ENCODE measurements around the gene ADAM12.

Gene ADAM12

DNA sequence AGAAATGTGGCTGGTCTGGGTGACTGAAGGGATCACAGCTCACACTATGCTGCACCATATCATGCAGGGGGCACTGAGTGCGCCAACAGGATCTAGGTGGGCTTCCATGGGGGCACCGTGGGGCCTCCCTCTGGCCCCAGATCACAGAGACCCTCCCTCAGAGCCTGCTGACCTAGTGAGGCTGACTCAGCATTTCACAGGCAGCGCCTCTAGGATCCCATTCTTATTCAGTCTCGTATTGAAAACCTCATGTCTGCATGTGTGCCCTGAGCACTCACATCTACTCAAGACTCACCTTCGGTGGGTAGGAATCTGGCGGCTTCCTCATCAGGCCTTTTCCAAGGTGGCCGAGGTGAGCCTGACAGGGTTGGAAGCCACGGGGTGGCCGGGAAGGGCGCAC, 350.3 kb downstream of the ADAM12 start:
- no peak for DNase-seq

DNA sequence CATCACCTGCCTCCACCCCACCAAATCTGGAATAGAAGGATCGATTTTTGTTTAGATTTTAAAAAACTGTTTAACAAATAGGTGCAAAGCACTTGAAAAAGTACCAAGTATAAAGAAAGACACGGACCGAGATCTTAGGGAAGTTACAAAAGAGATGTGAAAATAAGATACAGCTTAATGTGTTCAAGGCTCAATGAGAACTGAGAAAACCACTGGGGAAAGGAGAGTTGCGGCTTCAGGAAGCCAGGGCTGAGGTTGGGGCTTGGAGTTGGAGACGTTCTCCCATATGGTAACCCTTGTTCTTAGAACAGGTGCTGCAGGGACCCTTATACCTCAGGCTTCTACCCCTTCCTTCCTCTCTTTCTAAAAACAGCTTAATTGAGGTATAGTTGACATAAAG, 351.8 kb downstream of the ADAM12 start:
- DNase-seq: peak; percentile 11

DNA sequence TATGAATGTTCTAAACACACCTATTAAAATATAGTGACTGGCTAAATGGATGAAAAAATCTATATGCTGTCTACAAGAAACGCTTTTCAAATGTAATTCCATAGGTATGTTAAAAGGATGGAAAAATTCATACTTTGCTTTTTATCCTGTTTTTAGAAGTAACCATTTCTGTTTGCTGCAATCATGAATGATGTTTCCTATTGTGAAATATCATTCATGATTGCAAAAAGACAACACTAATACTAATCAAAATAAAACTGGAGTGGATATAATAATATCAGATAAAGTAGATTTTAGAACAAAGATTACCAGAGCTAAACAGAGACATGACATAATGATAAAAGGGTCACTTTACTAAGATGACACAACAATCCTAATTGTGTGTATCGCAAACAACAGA, 353.7 kb downstream of the ADAM12 start:
- DNase-seq: no peak

DNA sequence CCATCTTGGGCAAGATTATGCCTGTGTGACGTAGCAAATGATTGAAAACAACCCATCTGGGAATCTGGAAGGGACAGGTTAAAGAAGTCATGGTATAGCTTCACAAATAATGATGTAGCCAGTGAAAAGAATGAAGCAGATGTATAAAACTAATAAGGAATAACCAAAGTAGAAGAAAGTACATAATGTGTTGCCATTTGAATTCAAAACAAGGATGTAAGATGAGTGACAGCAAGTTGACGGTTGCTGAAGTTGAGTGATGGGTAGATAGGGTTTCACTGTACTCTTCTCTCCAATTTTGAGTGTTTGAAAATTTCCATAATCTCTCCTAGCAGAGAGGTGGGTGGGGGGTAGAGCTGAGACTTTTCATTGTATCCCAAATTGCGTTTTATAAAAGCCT, 358.3 kb downstream of the ADAM12 start:
- no peak for DNase-seq

DNA sequence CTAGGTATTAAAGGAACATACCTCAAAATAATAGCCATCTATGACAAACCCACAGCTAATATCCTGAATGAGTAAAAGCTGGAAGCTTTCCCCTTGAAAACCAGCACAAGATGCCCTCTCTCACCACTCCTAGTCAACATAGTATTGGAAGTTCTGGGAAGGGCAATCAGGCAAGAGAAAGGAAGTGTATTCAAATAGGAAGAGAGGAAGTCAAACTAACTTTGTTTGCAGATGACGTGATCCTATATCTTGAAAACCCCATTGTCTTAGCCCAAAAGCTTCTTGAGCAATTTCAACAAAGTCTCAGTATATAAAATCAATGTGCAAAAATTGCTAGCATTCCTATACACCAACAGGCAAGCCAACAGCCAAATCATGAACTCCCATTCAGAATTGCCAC, 360.6 kb downstream of the ADAM12 start:
- no peak for DNase-seq

DNA sequence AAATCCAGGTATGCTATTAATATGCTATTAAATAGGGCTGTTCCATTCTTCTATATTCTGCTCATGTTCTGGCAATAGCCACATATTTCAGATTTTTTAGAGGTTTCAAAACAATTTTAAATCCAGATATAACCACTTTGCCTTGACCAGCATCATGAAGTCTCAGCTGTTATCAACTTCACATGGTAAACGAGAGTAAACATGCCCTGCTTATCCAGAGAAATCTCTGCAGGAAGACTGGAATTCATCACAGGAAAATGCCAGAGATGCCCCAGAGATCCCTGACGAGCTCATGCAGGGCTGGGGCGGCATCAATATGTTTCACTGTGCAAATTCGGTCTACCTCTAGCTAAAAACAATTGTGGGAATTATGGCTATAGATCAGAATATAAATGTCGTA, 365.4 kb downstream of the ADAM12 start:
- DNase-seq: no peak

DNA sequence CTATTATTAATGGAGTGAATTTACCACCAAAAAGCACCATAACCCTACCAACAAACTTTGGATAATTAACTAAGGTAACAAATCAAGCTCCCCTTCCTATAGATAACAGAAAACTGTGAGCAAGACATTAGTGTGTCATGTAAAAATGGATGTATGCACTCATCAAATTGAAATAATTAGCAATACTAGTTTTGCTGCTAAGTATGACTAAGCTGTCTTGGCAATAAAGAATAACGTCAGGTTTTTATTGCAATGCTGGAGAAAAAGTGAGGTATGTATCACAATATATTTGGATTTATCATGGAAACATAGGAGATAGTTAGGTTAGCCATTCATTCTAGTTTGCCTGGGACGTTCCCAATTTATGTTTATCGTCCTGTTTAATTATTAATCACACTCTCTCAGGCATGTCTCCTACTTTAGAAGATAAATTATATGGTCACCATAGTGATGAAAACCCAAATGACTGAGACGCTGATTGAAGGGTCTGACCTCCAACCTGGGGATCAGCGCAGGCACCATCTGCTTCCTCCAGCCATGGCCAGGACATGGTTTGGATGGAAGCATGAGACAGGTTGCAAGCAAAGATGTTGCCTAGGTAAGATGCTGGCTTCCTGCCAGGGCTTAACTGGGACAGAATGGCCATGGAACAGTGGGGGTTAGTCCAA, 366.3 kb downstream of the ADAM12 start:
- DNase-seq: no peak

DNA sequence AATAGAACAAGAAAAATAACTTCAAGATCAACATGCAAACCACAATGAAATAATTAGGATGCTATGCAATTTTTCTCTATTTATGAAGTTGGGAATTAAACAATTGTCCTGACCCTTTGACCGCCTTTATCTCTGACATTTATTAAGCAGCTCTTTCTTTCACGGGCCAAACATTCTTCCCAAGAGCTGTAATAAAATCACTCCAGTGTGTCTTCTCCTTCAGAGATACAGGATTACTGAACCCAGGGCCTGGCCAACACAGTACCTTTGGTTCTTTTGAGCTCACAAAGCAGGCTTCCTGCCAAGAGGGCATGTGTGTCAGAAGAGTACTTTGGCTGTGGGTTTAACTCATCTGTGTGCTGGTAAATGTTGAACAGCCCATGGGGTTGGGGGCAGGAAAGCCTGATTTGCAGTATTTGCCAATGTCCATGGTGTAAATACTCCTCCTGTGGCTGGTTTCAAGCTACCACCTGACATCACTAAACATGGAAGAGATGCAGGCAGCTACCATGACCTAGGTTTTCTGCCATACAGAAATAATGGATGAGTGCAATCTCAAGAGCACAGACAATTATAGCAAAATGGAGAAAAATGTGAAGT, 370.2 kb downstream of the ADAM12 start:
- no peak for DNase-seq

DNA sequence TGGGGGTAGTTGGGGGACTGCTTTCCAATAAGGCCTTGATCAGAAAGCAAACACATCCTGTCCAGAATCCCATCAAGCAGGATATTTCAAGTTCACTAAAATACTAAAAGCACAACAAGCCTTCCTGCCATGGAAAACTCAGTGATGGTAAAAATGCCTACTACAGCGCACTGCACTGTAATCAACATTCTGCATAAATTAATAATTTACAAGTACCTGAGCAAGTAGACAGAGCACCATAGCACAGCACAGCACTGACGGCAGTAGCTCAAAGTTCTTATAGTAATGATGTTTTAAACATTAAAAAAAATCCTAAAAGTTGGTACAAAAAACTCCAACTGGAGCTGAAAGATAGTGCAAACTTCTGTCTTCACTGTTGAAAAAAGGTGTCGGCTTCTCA, 371.4 kb downstream of the ADAM12 start:
- no peak for DNase-seq

DNA sequence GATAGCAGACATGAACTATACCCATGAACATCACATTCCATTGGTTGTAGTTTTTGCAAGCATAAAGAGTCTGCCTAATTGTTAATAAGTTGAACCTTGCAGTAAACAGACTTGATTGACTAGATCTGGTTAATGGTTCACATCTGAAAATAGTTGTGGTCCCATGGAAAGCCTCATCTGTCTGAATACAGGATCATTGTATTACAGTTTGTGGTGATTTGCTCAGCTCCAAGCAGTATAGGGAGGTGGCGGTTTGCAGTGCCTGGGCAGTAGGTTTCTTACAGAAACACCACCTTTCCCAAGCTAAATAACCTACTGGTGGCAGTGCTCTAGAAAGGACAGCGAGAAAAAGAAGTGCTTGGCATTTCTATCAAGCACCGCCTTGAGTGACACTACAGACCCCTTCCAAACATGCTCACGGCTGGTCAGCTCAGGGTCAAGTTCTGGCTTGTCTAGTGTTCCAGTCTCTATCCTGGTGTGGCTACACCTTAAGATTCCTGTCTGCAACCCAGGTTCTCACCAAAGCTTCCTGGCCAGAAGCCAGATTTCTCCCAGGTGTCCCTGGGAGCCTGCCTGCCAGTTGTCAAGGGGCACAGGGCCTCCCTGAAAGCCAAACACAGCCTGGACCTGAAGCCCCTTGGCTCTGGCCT, 372.0 kb downstream of the ADAM12 start:
- no peak for DNase-seq

DNA sequence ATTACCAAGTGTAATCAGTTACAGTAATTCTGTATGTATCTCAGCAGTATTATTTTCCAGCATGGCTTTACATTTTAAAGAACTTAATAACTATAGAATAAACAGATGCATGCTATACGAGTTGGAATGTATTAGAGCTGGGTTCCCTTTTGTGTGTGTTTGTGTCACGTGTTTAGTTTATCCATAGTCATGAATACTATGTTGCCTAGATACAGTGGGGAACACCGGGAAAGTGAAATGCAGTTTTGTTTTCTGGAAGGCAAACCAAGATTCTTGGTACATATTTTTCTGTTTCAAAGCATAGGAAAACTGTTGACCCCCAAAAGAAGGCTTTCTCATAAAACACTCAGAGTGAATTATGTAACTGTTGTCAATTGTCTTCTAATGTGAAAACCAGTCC, 372.9 kb downstream of the ADAM12 start:
- DNase-seq: no peak

- DNase-seq: no peak
These were observed 374.0 kb downstream of the ADAM12 start for GRCh38 chr10:126014309-126014708.

DNA sequence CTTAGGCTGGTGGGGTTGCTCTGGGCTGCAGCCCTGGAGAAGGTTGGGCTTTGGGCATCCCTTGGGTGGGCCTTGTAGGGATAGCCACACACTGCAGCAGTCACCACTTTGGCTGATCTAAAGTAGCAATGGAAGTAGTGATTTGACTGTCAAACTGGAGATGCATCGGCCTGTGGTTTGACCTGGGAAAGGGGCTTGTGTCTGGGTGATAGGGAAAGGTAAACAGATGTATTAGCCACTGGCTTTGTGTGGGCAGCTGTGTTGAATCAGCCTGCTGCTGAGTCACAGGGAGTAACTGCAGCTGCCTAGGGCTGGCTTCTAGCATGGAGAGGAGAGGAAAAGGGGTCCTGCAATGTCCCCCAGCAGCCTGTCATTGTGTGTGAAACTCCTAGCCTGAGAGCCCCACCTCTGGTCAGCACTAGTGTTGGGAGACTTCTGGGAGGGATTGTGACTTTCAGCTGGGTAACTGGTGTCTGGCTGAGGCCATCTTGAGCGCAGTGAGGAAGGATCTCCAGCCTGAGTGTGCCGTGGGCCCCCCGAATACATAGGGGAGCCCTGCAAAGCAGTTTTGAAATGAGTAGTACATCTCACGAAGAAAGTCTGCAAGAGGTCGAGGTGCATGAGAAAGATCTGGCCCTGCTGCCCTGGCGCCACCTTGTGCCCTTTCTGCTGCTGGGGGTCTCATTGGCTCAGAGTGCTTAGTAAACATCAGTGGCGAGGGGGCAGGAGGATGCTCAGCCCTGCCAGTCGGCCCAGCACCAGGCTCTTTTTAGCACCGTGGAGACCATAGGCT, 374.6 kb downstream of the ADAM12 start:
- peak; percentile 19 for DNase-seq

- DNase-seq: no peak
These were observed 375.8 kb downstream of the ADAM12 start for GRCh38 chr10:126012485-126012884.

GRCh38 chr10:126011995-126012394, 376.3 kb downstream of the ADAM12 start:
- DNase-seq: no peak

GRCh38 chr10:126009650-126010049, 378.6 kb downstream of the ADAM12 start:
- no peak for DNase-seq

GRCh38 chr10:126006906-126007305, 381.4 kb downstream of the ADAM12 start:
- DNase-seq: no peak

- DNase-seq: no peak
These were observed 382.0 kb downstream of the ADAM12 start for GRCh38 chr10:126006264-126006663.

DNA sequence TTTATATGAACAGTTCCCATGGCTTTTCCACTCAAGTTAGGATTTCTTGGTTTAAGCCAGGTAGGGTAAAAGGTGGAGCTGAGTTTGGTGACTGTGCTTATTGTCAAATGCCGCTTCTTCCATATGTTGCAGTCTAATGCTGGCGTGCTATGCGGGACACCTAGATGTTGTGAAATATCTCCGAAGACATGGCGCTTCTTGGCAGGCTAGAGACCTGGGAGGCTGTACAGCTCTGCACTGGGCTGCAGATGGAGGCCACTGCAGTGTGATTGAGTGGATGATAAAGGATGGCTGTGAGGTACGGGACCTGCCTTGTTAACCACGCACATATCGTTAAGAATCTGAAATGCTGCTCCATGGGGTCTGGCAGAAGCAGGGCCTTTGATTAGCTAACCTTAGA, 383.5 kb downstream of the ADAM12 start:
- no peak for DNase-seq

- DNase-seq: no peak
These were observed 386.7 kb downstream of the ADAM12 start for GRCh38 chr10:126001576-126001975.

GRCh38 chr10:125999694-126000093, 388.6 kb downstream of the ADAM12 start:
- DNase-seq: no peak

- DNase-seq: no peak
These were observed 390.7 kb downstream of the ADAM12 start for GRCh38 chr10:125997586-125997985.

- DNase-seq: no peak
These were observed 392.5 kb downstream of the ADAM12 start for GRCh38 chr10:125995726-125996304.
